Measurements from ENCODE around the gene C1QL4. TPM values are rescaled to one million over a fixed set of nuclear protein-coding genes. Genes with fewer than 3 reads are reported as not detected.

C1QL4 gene
- total RNA-seq, 2 donors from 2014 or later: 1.3 TPM; not detected in 1

- no peak overlapping the region for H3K4me3 ChIP-seq
- no peak for DNase-seq (ENCODE audit: low spot score)
- H3K9me3 ChIP-seq: no peaks in the 10 kb centered on the region
- H3K27ac ChIP-seq: no peak overlapping the region
- H3K36me3 ChIP-seq: no peaks in the 10 kb centered on the region
- no peaks in the 10 kb centered on the region for H3K4me1 ChIP-seq (replicated peaks)
- TF ChIP-seq POLR2AphosphoS5 (IDR thresholded peaks at IDR 0.05) (no peak), CTCF (IDR thresholded peaks at IDR 0.05) (no peak), POLR2A (IDR thresholded peaks at IDR 0.05) (no peak)
- WGBS: 83% methylated on average over 7 of the region's 7 CpGs
- H3K27me3 ChIP-seq (replicated peaks; ENCODE audit: insufficient read depth): no peaks in the 10 kb centered on the region
- intact Hi-C loops (cut with DNase I): no loop called here
Measured at GRCh38 chr12:49309386-49309785, 27.6 kb downstream of the C1QL4 start.

GRCh38 chr12:49305762-49306510, 31.1 kb downstream of the C1QL4 start:
- H3K36me3 ChIP-seq: no peaks in the 10 kb centered on the region
- TF ChIP-seq POLR2A (IDR thresholded peaks at IDR 0.05) (no peak), CTCF (IDR thresholded peaks at IDR 0.05) (no peak), POLR2AphosphoS5 (IDR thresholded peaks at IDR 0.05) (no peak)
- H3K27me3 ChIP-seq (replicated peaks; ENCODE audit: insufficient read depth): no peaks in the 10 kb centered on the region
- 72% methylated on average over 6 of the region's 6 CpGs for WGBS
- intact Hi-C loops (cut with DNase I): no loop called here
- H3K9me3 ChIP-seq: no peaks in the 10 kb centered on the region
- H3K4me3 ChIP-seq: no peak overlapping the region
- H3K4me1 ChIP-seq (replicated peaks): no peaks in the 10 kb centered on the region
- DNase-seq (ENCODE audit: low spot score): no peak
- H3K27ac ChIP-seq: no peak overlapping the region

- WGBS: 64% methylated on average over 2 of the region's 2 CpGs
- no peaks in the 10 kb centered on the region for H3K9me3 ChIP-seq
- no peaks in the 10 kb centered on the region for H3K27me3 ChIP-seq (replicated peaks; ENCODE audit: insufficient read depth)
- no peaks in the 10 kb centered on the region for H3K4me1 ChIP-seq (replicated peaks)
- H3K4me3 ChIP-seq: no peak overlapping the region
- no peaks in the 10 kb centered on the region for H3K36me3 ChIP-seq
- intact Hi-C loops (cut with DNase I): no loop called here
- DNase-seq (ENCODE audit: low spot score): no peak
- TF ChIP-seq CTCF (IDR thresholded peaks at IDR 0.05) (no peak), POLR2A (IDR thresholded peaks at IDR 0.05) (no peak), POLR2AphosphoS5 (IDR thresholded peaks at IDR 0.05) (no peak)
- no peak overlapping the region for H3K27ac ChIP-seq
Measured at GRCh38 chr12:49304161-49304560, 32.8 kb downstream of the C1QL4 start.

- Histone ChIP-seq H3K36me3 (no peaks in the 10 kb centered on the region), H3K27me3 (replicated peaks; ENCODE audit: insufficient read depth) (peaks cover 11% of the 10 kb centered on the region), H3K4me3 (no peak overlapping the region), H3K27ac (no peak overlapping the region), H3K9me3 (no peaks in the 10 kb centered on the region), H3K4me1 (replicated peaks) (no peaks in the 10 kb centered on the region)
- 70% methylated on average over 4 of the region's 4 CpGs for WGBS
- DNase-seq (ENCODE audit: low spot score): no peak
- TF ChIP-seq POLR2AphosphoS5 (IDR thresholded peaks at IDR 0.05): no peak
- no peak for TF ChIP-seq CTCF (IDR thresholded peaks at IDR 0.05)
- no peak for TF ChIP-seq POLR2A (IDR thresholded peaks at IDR 0.05)
- intact Hi-C loops (cut with DNase I): no loop called here
Measured at GRCh38 chr12:49301760-49302159, 35.2 kb downstream of the C1QL4 start.

GRCh38 chr12:49298160-49298559, 38.8 kb downstream of the C1QL4 start:
- peaks cover 21% of the 10 kb centered on the region for H3K27me3 ChIP-seq (replicated peaks; ENCODE audit: insufficient read depth)
- DNase-seq (ENCODE audit: low spot score): no peak
- no peaks in the 10 kb centered on the region for H3K9me3 ChIP-seq
- intact Hi-C loops (cut with DNase I): loop anchor here (5.0 kb wide), 1 partner anchor 34 kb away; no protein-coding TSS in a partner anchor
- no peak overlapping the region for H3K4me3 ChIP-seq
- 46% methylated on average over 6 of the region's 6 CpGs for WGBS
- H3K27ac ChIP-seq: no peak overlapping the region
- no peaks in the 10 kb centered on the region for H3K36me3 ChIP-seq
- no peaks in the 10 kb centered on the region for H3K4me1 ChIP-seq (replicated peaks)
- TF ChIP-seq POLR2AphosphoS5 (IDR thresholded peaks at IDR 0.05) (no peak), POLR2A (IDR thresholded peaks at IDR 0.05) (no peak), CTCF (IDR thresholded peaks at IDR 0.05) (no peak)
